ENCODE measurements around the gene RNF130. TPM values are rescaled to one million over a fixed set of nuclear protein-coding genes. Genes with fewer than 3 reads are reported as not detected.

RNF130 gene
- total RNA-seq, 1 donor from 2014 or later: 86.7 TPM

GRCh38 chr5:180118391-180118791 lies 46.8 kb upstream of the RNF130 start:
- Histone ChIP-seq H3K4me3 (no peak overlapping the region), H3K9me3 (no peaks in the 10 kb centered on the region), H3K4me1 (no peaks in the 10 kb centered on the region), H3K27ac (no peak overlapping the region), H3K36me3 (no peaks in the 10 kb centered on the region), H3K27me3 (no peaks in the 10 kb centered on the region)
- DNase-seq (ENCODE audit: low spot score in 2 of 2): peak in 1 of 2 donors; percentile 19
- intact Hi-C loops (cut with DNase I): no loop called here
- no peak for TF ChIP-seq CTCF (IDR thresholded peaks at IDR 0.05)

- H3K4me3 ChIP-seq: no peak overlapping the region
- no peaks in the 10 kb centered on the region for H3K9me3 ChIP-seq
- no peaks in the 10 kb centered on the region for H3K36me3 ChIP-seq
- intact Hi-C loops (cut with DNase I): no loop called here
- no peak for TF ChIP-seq CTCF (IDR thresholded peaks at IDR 0.05)
- DNase-seq (ENCODE audit: low spot score in 2 of 2): peak in 1 of 2 donors; percentile 56
- H3K27me3 ChIP-seq: no peaks in the 10 kb centered on the region
- no peaks in the 10 kb centered on the region for H3K4me1 ChIP-seq
- no peak overlapping the region for H3K27ac ChIP-seq
These were observed 45.6 kb upstream of the RNF130 start for GRCh38 chr5:180117000-180117725.

GRCh38 chr5:180116077-180116999 lies 44.8 kb upstream of the RNF130 start:
- H3K36me3 ChIP-seq: no peaks in the 10 kb centered on the region
- H3K4me3 ChIP-seq: no peak overlapping the region
- H3K9me3 ChIP-seq: no peaks in the 10 kb centered on the region
- no peaks in the 10 kb centered on the region for H3K4me1 ChIP-seq
- no peak overlapping the region for H3K27ac ChIP-seq
- intact Hi-C loops (cut with DNase I): no loop called here
- no peaks in the 10 kb centered on the region for H3K27me3 ChIP-seq
- DNase-seq (ENCODE audit: low spot score in 2 of 2): peak in 1 of 2 donors; percentile 40
- no peak for TF ChIP-seq CTCF (IDR thresholded peaks at IDR 0.05)

- Histone ChIP-seq H3K4me1 (no peaks in the 10 kb centered on the region), H3K27ac (no peak overlapping the region), H3K36me3 (no peaks in the 10 kb centered on the region), H3K4me3 (no peak overlapping the region), H3K27me3 (no peaks in the 10 kb centered on the region), H3K9me3 (no peaks in the 10 kb centered on the region)
- intact Hi-C loops (cut with DNase I): no loop called here
- DNase-seq (ENCODE audit: low spot score in 2 of 2): peak in 1 of 2 donors; percentile 28
- TF ChIP-seq CTCF (IDR thresholded peaks at IDR 0.05): no peak
These were observed 43.9 kb upstream of the RNF130 start for GRCh38 chr5:180115326-180116076.

GRCh38 chr5:180114304-180115003 lies 42.9 kb upstream of the RNF130 start:
- peak in 1 of 2 donors; percentile 22 for DNase-seq (ENCODE audit: low spot score in 2 of 2)
- Histone ChIP-seq H3K4me3 (no peak overlapping the region), H3K27me3 (no peaks in the 10 kb centered on the region), H3K4me1 (no peaks in the 10 kb centered on the region), H3K27ac (no peak overlapping the region), H3K9me3 (no peaks in the 10 kb centered on the region), H3K36me3 (no peaks in the 10 kb centered on the region)
- intact Hi-C loops (cut with DNase I): no loop called here
- TF ChIP-seq CTCF (IDR thresholded peaks at IDR 0.05): no peak
